Measurements from ENCODE around the gene MED28.

DNA sequence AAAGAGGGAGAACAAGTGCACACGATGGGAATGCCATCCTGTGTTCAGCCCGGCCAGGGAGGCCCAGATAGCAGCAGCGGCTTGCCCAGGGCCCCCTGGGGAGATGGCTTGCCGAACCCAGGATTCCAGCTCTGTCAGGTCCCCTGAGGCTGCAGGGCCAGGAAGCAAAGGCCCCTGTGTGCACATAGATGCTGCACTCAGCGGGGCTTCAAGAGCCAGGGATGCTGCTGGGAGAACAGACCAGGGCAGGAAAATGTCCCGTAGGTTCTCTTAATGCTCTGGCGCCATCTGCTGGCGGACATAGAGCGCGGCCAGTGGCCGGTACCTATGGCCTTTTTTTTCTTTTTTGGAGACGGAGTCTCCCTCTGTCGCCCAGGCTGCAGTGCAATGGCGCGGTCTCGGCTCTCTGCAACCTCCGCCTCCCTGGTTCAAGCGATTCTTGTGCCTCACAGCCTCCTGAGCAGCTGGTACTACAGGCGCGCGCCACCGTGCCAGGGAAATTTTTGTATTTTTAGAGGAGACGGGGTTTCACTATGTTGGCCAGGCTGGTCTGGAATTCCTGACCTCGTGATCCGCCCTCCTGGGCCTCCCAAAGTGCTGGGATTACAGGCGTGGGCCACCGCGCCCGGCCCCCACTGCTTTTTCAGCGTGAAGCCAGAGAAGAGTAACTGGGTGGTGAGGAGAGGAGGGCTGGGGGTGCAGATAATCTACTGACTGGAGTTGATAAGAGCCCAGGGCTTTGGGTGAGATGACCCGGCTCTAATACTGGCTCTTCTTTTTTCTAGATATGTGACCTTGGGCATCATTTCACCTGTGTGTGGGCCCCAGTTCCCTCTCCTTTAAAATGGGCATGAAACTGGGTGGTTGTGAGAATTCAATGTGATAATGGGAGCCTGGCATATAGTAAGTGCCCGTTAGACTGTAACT, 22.5 kb downstream of the MED28 start:
- TF ChIP-seq, protein P1, sequence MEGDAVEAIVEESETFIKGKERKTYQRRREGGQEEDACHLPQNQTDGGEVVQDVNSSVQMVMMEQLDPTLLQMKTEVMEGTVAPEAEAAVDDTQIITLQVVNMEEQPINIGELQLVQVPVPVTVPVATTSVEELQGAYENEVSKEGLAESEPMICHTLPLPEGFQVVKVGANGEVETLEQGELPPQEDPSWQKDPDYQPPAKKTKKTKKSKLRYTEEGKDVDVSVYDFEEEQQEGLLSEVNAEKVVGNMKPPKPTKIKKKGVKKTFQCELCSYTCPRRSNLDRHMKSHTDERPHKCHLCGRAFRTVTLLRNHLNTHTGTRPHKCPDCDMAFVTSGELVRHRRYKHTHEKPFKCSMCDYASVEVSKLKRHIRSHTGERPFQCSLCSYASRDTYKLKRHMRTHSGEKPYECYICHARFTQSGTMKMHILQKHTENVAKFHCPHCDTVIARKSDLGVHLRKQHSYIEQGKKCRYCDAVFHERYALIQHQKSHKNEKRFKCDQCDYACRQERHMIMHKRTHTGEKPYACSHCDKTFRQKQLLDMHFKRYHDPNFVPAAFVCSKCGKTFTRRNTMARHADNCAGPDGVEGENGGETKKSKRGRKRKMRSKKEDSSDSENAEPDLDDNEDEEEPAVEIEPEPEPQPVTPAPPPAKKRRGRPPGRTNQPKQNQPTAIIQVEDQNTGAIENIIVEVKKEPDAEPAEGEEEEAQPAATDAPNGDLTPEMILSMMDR (IDR thresholded peaks at IDR 0.05) = peak; percentile 72 to 88 (median 83)
- no peak for TF ChIP-seq POLR2A (IDR thresholded peaks at IDR 0.05)

Data from esophagus squamous epithelium (tissue), 4 donors.